Fibroblast of the conjunctiva (primary cell): ENCODE results near the gene ZDHHC12.

Experiments used
- DNase-seq: peaks from one replicate; pipeline ENCODE4 v3.0.0-alpha.2; 2010; ENCODE audit warnings: low read depth

ZDHHC12 gene, protein sequence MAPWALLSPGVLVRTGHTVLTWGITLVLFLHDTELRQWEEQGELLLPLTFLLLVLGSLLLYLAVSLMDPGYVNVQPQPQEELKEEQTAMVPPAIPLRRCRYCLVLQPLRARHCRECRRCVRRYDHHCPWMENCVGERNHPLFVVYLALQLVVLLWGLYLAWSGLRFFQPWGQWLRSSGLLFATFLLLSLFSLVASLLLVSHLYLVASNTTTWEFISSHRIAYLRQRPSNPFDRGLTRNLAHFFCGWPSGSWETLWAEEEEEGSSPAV

DNA sequence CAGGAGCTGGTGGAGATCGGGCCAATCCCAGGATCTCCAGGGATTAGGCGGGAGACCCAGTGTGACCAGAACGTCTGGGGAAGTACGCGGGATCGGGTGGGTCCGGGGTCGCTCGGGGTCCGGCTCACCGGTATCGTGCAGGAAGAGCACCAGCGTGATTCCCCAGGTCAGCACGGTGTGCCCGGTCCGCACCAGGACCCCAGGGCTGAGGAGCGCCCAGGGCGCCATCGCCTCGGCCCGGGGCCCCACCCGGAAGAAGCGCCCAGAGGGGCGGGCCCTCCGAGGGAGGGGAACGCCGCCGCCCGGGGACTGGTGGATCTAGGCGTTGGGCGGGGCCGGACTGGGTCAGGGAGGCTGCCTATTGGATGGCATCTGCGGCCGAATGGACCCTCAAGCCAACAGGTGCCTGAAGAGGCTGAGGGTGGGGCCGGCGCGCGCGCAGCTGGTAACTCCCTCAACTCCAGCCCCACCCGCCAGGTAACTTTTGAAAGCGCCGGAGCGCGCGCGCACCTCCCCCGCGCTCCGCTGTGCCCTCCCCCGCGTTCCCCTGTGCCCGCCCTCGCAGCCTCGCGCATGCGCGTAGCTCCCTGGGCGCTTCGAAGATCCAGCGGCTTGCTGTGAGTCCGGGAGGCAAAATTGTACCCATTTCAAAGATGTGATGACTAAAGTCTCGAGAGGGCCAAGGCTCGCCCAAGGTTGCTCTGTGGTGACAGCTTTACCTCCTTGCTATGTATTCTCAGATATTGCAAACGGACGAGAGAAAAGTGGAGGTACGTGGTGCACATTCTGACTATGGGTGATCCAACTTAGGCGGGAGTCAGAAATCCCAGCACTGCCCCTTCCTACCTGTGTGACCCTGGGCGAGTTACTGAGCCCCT, at the start of gene ZDHHC12:
ZDHHC12 (minus strand) TSS at position 262 of the 878 bp plus-strand sequence; CDS start at position 228, 34 bp downstream.
- peak; percentile 84 for DNase-seq

DNA sequence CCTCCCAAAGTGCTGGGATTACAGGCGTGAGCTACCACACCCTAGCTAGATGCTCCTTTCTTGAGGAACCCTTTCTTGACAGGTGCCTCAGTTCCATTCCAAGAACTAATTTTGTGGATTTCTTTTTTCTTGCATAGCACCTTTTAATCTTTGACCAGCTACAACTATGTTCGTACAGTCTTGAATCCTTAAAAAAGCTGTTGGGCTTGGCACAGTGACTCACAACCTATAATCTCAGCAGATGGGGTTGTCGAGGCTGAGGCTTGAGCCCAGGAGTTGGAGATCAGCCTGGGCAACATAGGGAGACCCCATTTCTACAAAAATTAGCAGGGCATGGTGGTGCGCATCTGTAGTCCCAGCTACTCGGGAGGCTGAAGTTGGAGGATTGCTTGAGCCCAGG, 49.1 kb upstream of the ZDHHC12 start:
- no peak for DNase-seq

DNA sequence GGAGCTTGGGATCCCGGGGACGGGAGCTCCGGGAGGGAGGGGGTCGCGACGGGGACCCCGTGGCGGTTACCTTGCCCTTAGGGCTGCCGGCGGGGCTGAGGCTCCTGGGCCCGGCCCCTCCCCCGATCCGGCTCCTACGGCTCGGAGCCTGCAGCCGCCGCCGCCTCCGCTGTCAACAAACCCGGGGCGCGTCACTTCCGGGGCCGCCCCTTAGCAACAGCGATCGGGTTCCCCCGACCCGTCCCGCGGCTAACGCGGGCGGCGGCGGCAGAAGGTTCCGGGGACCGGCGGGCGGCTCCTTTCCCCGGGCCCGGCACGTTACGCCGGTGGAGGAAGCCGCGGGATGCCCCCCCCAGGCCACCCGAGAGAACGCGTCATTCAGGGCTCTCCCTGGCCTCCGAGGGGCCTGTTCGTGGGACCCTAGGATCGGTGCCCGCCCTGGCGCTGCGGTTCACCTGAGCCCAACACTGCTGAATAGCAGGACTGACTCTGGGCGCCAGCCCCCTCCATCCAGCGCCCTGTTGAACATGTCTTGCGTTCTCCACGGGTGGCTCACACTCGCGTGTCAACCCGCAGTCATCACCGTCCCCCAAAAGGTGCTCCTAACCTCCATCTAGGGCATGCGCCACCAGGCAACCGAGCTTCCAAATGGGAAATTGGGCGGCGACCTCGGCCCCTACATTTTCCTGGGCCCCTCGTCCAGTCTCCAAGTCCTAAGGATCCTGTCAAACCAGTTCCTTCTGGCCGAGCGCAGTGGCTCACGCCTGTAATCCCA, 48.0 kb upstream of the ZDHHC12 start, which contains the start of gene ZER1:
ZER1 (minus strand) TSS at position 183 of the 775 bp plus-strand sequence. CDS start 16,362 bp downstream, outside the sequence.
- DNase-seq = peak; percentile 63

DNA sequence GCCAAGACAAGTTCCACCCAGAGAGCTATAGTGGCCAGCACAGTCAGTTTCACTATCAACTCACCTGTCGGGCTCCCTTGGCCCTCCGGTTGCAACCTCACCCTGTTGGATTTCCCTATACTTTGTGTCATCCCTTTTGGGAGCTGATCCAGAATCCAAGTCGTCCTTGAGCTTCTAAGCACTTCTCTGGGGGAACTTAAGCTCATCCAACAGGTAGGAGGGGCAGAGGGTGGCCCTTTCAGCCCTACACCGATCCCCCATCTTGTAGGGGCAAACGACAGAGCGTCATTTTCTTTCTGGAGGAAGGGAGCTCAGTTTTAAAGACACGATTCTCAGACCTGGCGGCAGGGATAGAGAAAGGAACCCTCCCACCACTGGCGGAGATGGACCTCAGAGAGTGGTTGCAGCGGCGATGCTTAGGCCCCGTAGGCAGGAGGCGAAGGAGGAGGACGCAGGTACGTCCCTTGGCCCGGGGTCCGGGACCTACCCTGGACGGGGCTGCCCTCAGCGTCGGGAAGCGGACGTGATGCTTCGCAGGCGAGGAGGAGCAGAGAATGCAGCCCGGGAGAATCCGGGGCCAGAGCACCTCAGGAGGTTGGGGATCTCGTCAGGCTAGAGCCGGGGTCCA, 47.3 kb upstream of the ZDHHC12 start:
- DNase-seq = no peak

DNA sequence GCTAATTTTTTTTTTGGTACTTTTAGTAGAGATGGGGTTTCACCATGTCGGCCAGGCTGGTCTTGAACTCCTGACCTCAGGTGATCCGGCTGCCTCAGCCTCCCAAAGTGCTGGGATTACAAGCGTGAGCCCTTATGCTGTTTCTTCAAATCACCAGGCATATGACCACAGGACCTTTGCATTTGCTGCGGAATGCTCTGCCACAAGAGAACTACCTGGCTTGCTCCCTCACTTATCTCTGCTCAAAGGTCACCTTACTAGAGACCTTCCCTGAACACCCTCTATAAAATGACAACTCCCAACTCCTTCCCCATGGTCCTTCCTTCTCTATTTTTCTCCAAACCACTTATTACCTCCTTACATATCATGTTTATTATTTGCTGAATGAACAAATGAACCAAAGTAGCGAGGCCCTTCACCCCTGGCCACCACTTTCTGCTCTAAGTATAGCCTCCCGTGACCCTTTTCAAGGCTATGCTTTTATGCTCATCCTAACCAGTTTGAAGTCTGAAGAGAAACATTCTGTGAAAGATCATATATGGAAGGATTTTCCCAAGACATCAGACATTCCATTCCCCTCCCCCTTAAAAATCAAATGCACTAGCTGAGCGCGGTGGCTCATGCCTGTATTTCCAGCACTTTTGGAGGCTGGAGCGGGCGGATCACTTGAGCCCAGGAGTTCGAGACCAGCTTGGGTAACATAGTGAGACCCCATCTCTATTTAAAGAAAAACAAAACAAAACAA, 46.5 kb upstream of the ZDHHC12 start:
- no peak for DNase-seq

DNA sequence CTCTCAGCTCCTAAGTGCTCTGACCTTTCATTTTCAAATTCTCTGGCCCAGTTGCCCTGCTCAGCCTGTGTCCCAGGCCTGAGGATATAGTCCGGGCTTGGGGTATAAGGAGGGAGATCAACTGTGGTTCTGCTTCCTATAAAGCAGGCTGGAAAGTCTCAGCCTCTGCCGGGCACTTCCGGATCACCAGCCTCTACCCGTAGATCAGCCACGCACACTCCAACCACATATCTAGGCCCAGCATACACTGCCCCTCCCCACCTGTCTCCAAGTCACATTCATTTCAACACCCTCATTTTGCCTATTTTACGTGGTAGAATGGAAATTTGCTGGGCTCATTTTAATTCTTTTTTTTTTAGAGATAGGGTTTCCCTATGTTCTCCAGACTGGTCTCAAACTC, 44.7 kb upstream of the ZDHHC12 start:
- no peak for DNase-seq

DNA sequence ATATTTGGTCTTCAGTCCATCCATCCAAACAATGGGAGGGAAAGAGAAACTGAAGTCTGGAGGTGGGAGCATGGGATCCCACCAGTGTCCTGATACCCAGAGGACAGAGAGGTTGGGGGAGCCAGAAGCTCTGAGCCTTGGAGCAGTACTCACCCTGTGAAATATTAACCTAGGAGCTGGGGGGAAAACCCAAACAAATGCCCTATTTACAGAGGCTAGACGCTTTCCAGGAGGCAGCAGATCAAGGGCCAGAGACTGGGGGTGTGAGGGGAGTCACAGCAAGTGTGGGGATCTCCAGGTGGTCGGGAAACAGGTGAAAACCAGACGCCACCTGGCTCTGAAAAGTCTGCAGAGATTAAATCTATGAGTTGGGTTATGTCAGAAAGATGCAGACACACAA, 41.6 kb upstream of the ZDHHC12 start:
- DNase-seq = no peak

DNA sequence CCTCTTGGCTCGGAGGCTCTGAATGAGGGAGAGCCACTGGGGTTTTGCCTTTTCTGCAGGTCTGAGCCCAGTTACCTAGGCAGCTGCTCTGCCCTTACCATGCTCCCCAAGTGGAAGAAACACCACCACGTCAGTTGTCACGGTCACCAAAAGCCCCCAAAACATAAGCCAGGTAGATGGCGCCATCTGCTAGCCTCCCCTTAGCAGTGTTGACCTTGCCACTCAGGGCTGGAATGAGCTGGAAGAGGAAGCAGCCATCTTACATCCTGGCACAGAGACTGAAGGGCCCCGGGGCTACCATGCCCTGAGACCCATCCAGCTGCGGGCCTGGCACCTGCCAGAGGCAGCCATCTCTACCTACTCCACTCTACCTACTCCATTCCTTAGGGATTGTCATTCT, 40.4 kb upstream of the ZDHHC12 start:
- DNase-seq = no peak

DNA sequence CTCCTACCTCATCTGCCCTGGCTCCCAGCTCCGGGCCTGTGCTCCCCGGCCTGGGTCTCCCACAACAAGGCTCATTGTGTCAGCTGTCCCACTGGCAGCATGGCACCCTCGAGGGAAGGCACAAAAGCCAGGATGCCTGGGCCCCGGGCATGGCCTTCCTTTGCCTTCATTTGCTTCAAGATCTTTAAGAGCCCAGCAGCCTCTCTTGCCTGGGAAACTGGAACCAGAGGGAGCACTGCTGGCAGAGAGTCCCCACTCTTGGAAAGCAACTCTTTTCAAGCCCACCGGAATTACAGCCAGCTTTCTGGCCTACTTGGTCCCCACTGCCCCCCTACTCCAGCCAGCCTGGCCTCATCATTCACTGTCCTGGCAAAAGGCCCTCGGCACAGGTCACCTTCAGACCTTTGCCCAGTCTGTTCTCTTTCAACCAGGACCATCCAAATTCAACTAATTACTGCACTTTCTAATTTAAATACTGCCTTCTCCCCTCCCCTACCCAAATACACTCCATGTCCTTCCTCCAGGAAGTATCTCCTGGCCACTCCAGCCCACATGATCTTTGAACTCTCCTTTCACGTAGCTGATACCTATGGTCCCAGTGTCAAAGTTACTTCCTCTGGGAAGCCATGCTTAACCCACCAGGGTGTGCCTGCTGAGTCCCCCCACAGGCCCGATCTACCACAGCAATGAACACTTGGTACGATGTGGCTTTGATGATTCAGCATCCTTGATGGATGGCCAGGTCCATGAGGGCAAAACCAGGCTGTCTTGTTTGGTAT, 38.9 kb upstream of the ZDHHC12 start:
- DNase-seq = no peak

DNA sequence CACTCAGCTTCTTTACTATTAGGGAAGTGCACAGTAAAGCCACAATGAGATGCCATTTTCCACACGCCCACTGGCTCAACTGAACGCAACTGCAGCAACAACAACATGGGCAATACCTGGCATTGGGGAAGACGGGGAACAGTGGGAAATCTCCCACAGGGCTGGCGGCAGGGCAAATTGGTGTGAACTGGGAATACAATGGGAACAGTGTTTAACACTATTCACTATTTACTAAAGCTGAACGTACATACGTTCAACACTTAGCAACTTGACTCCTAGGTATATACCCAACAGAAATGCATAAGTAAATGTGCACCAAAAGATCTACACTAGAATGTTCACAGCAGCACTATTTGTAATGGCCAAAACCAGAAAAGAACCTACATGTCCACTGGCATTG, 33.7 kb upstream of the ZDHHC12 start:
- DNase-seq = no peak

DNA sequence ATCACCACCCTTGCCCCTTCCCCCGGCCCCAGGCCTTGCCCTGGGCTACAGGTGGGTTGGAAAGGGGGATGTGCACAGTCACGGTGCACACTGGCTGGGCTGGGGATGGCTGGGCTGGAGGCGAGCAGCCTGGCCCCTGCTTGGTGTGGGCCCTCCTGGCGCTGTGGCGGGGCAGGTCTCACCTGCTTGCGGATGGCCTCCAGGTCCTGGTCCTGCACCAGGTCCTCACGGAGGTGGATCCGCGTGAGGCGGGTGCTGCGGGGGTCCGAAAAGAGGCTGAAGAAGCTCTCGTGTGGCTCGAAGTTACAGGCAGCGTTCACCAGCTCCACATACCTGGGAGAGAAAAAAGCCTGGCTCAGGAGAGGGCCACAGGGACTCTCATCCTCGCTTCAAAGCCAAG, 29.7 kb upstream of the ZDHHC12 start:
- DNase-seq = no peak

DNA sequence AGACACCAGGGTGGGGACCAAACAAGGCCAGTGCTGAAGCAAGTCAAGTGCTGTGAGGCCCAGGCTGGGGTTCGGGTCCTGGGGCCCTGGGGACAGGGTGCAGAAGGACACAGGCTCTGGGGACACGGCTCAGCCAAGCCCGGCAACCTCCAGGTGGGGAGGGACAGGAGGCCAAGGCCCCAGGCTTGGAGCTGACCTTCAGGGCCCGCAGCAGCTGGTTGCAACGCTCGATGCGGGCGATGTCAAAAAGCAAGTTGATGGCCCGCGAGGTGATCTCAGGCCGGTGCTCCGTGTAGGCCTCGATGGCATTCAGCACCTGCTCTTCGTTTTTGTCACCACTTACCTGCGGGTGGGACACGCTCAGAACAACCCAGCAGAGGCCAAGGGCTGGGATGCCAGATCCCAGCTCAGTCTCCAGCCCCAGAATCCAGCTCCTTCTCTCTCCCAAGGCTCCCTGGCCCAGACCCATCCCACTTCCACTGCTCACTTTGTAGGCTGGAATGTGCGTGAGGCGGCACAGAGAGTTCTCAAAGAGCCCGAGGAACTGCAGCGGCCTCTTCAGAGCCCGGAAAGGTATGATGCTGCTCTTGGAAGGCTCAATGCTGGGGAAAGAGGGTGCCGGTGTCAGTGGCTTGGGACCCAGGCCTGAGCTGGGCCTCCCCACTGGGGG, 27.1 kb upstream of the ZDHHC12 start:
- no peak for DNase-seq

DNA sequence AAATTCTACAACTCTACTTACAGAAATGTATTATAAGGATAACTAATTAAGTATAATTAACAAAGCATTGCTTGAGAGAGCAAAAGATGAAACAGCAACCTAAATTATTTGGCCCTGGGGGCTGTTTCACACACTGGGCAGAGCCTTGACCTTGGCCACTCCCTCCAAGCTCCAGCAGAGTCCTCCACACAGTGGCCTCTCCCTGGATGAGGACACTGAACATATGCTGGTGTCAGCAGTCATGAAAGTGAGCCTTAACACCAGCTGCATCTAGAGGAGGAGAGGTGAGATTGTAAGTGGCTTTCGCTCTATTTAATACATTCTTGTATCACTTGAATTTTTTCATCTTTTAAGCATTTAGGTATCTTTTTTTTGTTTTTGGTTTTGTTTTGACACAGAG, 23.3 kb upstream of the ZDHHC12 start:
- no peak for DNase-seq

DNA sequence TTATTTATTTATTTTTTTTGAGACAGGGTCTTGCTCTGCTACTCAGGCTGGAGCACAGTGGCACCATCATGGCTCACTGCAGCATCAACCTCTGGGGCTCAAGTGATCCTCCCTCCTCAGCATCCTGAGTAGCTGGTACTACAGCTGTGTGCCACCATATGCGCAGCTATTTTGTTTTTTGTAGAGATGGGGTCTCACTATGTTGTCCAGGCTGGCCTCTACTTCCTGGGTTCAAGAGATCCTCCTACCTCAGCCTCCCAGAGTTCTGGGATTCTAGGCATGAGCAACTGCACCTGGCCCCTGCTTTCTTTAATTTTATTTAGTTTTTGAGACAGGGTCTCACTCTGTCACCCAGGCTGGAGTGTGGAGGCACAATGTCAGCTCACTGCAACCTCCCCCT, 19.5 kb upstream of the ZDHHC12 start:
- DNase-seq = no peak

DNA sequence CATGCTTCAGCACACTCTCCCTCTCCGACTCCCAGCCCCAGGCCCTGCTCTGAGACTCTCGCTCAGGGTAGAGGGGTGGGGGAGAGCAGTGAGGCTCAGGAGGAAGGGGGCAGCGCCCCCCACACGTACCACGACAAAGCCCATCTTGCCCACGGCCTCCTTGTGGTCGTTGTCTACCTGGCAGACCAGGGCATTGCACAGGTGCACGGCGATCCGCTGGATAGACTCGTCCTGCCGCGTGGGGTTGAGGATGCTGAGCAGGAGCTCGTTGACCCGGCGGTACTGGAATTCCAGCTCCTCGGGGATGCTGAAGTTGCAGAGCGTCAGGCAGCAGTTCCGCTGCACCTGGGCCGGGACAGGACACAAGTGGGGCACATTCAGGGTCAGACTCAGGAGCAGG, 18.5 kb upstream of the ZDHHC12 start:
- no peak for DNase-seq

DNA sequence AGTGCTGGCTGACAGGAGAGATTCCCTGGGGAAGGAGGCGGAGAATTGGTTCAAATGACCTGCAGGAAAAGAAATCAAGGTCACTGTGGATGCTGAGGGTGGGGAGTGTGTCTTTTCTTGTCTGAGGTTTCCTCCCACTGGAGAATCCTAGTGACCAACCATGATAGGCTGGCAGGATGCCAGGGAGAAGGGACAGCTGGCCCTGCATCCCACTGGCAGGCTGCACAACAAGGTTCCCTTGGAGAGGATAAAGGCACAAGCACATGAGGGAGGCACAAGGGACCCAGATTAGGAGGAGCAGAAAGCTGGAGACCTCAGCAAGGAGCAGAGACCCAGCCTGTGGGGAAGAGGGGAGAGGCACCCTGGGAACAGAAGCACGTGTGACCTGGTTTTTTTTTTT, 11.4 kb upstream of the ZDHHC12 start:
- DNase-seq = no peak

DNA sequence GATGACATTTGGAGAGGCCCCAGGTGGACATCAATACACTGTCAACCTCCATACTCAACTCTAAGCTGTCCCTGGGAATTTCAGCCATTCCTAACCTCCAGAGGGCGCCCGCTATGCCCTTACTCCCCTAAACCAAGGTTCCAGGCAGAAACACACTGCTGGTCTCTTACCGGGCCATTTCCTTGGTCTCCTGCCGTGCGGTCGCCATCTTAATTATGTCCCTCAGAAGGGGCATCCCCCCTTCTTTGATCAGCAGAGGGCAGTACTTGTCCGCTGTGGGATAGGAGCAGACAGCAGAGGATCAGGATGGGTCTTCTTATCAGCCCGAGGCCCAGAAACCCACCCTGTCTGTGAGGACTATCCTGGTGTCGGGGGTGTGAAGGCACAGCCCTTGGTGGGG, 9.3 kb upstream of the ZDHHC12 start:
- peak; percentile 75 for DNase-seq

DNA sequence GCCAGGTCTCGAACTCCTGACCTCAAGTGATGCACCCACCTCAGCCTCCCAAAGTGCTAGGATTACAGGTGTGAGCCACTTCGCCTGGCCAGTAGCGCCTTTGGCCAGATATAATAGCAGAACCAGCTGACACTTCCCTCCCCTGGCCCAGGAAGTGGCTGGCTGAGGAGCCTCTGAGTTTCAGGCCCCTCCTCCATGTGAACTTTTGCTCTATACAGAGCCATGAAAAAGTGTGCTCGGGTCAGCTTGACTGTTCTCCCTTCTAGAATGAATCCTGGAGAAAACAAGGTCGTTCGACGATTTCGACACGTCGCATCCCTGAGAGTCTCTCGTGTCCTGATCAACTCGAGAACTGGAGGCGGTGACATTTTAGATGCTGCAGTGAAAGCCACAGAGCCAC, 8.6 kb upstream of the ZDHHC12 start:
- DNase-seq = no peak

DNA sequence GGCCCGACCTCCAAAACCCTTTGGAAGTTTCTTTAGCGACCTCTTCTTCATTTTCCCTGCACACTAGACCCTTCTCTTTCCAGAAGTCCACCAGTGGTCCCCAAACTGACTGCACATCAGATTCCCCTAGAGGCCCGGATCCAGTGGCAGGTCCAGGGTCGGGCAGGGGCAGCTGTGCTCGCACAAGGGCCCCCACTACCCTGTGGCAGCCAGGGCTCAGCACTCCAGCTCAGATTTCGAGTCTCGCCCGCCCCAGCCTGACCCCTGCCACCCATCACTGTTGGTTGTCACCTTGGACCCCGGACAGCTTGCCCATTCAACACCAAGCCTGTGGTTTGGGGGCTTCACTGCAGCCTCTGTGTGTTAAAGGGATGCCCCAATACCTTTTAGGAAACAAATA, 7.8 kb upstream of the ZDHHC12 start:
- DNase-seq = no peak

DNA sequence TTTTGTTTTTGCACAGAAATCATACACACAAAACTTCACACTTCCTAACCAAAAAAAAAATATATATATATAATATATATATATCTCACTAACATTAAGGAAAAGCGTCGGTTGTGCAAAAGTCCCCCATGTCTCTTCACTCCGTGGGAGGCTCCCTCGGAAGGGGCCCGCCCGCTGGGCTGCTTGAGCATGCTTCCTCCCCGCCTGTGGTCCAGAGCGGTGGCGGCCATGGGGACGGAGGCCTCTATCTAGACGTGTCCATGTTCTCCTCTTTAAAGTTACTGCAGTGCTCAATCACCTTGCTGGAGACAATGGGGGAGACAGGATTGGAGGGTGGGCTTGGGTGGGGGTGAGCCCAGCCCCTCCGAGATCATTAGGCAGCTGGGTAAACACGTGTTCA, 7.2 kb upstream of the ZDHHC12 start:
- no peak for DNase-seq
